Activated CD4-positive, alpha-beta T cell treated with anti-CD3 and anti-CD28 coated beads, Interleukin-2, amount 10 ng/mL, durations not matched to agents 7 days and 5 days (primary cell): ENCODE results near the gene SOS1. TPM values are rescaled to one million over a fixed set of nuclear protein-coding genes. Genes with fewer than 3 reads are reported as not detected.
A peak's percentile ranks its signal among the peaks of the same experiment; 100 is the strongest.
"Not testable (repeated sequence)": the region's sequence is repeated elsewhere in the genome, so short reads cannot be mapped to it uniquely, and the experiment has no call there.

Experiments used
- CTCF ChIA-PET: fragments of 350-600 bp; sonication (Branson Sonifier 250); formaldehyde crosslinking; loops from one replicate; lab custom pipeline; 2021; ENCODE audit warnings: antibody characterized with exemption; lab: Charles Lee
- POLR2A ChIA-PET: fragments of 350-600 bp; sonication (Branson Sonifier 250); formaldehyde crosslinking; loops from one replicate; lab custom pipeline; 2021; ENCODE audit warnings: antibody characterized with exemption; lab: Charles Lee
- DNase-seq: peaks from one replicate; pipeline ENCODE4 v3.0.0-alpha.2; 2020
- H3K27ac Mint-ChIP-seq: one replicate; pipeline ENCODE4 v1.8.0; 2021; ENCODE audit warnings: mild to moderate bottlenecking, moderate library complexity, mixed read lengths
- H3K27me3 Mint-ChIP-seq: one replicate; pipeline ENCODE4 v1.8.0; 2021; ENCODE audit warnings: mixed read lengths
- H3K36me3 Mint-ChIP-seq: one replicate; pipeline ENCODE4 v1.8.0; 2021; ENCODE audit warnings: low read depth, mixed read lengths
- H3K4me1 Mint-ChIP-seq: one replicate; pipeline ENCODE4 v1.8.0; 2021; ENCODE audit warnings: mixed read lengths
- H3K4me3 Mint-ChIP-seq: one replicate; pipeline ENCODE4 v1.8.0; 2021; ENCODE audit warnings: mild to moderate bottlenecking, moderate library complexity, mixed read lengths
- H3K9me3 Mint-ChIP-seq: one replicate; pipeline ENCODE4 v1.8.0; 2021; ENCODE audit warnings: mixed read lengths
- total RNA-seq, 2 experiments: library from RNA; stranded (reverse); gene quantifications; one replicate each; pipeline ENCODE4 v1.2.3, GENCODE V29; 2021

SOS1 gene
- total RNA-seq, 2 experiments from 2014 or later, result 204 to 209 TPM

GRCh38 chr2:39052665-39053064, 68.2 kb downstream of the SOS1 start:
- H3K9me3 Mint-ChIP-seq, CTCF ChIA-PET, DNase-seq, POLR2A ChIA-PET, H3K4me3 Mint-ChIP-seq, H3K27me3 Mint-ChIP-seq: not testable (repeated sequence)
- H3K4me1 Mint-ChIP-seq, result peaks cover 12% of the 10 kb centered on the region
- H3K27ac Mint-ChIP-seq, result peak overlapping the region; percentile 46
- peaks cover 62% of the 10 kb centered on the region for H3K36me3 Mint-ChIP-seq

DNA sequence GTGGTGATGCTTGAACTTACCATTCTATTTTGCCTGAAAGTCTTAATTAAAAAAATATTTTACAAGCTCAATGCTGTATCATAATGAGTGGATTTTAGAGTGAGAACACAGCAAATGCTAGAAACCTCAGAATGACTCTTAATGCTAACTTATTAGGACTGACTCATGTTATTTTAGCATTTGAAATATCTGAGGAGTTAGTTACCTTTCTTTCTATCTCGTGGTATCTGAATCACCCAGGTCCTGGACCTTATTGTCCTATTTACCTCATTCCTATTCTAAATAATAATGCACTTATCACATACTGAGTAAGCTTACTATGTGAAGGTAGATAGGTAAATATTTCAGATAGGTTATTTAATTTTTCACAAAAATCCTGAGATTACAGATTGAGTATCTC, 70.7 kb downstream of the SOS1 start:
- ChIA-PET POLR2A (no interaction called here), CTCF (no interaction called here)
- peaks cover 8% of the 10 kb centered on the region for H3K4me1 Mint-ChIP-seq
- no peak overlapping the region for H3K27ac Mint-ChIP-seq
- DNase-seq, result no peak
- no peaks in the 10 kb centered on the region for H3K27me3 Mint-ChIP-seq
- H3K9me3 Mint-ChIP-seq, result no peaks in the 10 kb centered on the region
- H3K36me3 Mint-ChIP-seq, result peaks cover 61% of the 10 kb centered on the region
- no peak overlapping the region for H3K4me3 Mint-ChIP-seq

DNA sequence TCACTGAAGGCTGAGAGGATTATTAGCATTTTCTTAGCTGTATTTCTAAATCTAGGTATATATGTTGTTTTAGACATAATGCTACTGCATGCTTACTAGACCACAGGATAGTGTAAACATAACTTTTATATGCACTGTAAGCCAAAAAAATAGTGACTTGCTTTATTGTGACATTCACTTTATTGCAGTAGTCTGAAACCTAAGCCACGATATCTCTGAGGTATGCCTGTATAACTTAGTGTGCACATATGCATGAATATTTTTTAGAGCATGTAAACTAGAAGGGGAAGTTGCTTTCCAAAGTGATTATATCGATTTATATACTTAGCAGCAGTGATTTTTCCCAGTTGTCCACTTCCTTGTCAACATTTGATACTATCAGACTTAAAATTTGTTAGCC, 81.8 kb downstream of the SOS1 start:
- no peaks in the 10 kb centered on the region for H3K27me3 Mint-ChIP-seq
- peaks cover 65% of the 10 kb centered on the region for H3K36me3 Mint-ChIP-seq
- ChIA-PET CTCF (interaction anchor here (1.0 kb wide), 1 partner anchor 50 kb away, joined by 3 read pairs; no protein-coding TSS in a partner anchor), POLR2A (no interaction called here)
- DNase-seq, result no peak
- H3K4me1 Mint-ChIP-seq, result peaks cover under 1% of the 10 kb centered on the region
- no peak overlapping the region for H3K4me3 Mint-ChIP-seq
- no peak overlapping the region for H3K27ac Mint-ChIP-seq
- H3K9me3 Mint-ChIP-seq, result no peaks in the 10 kb centered on the region

- H3K36me3 Mint-ChIP-seq, result peaks cover 60% of the 10 kb centered on the region
- no peak for DNase-seq
- H3K27me3 Mint-ChIP-seq, result no peaks in the 10 kb centered on the region
- no peaks in the 10 kb centered on the region for H3K9me3 Mint-ChIP-seq
- no peak overlapping the region for H3K4me3 Mint-ChIP-seq
- no peak overlapping the region for H3K27ac Mint-ChIP-seq
- peaks cover 2% of the 10 kb centered on the region for H3K4me1 Mint-ChIP-seq
- CTCF ChIA-PET, result interaction anchor here (0.6 kb wide), 1 partner anchor 121 kb away, joined by 3 read pairs; no protein-coding TSS in a partner anchor
- POLR2A ChIA-PET, result no interaction called here
Observed at GRCh38 chr2:39033980-39034379, 86.9 kb downstream of the SOS1 start.

GRCh38 chr2:39027421-39027820, 93.4 kb downstream of the SOS1 start:
- Mint-ChIP-seq H3K9me3 (no peaks in the 10 kb centered on the region), H3K4me3 (no peak overlapping the region), H3K27ac (no peak overlapping the region), H3K36me3 (peaks cover 33% of the 10 kb centered on the region), H3K27me3 (no peaks in the 10 kb centered on the region), H3K4me1 (no peaks in the 10 kb centered on the region)
- ChIA-PET CTCF (interaction anchor here (1.0 kb wide), 1 partner anchor 8 kb away, joined by 4 read pairs; no protein-coding TSS in a partner anchor), POLR2A (no interaction called here)
- DNase-seq, result no peak

DNA sequence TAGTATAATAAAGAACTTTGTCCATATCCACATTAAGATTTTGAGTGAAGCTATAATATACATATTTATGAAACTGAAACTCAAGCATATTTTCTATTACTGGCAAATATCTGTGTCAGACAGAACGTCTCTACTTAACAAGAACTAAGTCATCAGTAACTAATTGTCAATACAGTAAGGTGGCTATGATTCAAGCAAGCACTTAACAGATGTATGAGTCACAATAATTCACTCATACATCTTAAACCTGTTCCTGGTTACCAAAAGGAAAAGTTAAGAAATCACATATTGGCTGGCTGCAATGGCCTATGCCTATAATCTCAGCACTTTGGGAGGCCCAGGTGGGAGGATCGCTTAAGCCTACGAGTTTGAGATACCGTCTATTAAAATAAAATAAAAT, 96.0 kb downstream of the SOS1 start:
- H3K4me3 Mint-ChIP-seq, result no peak overlapping the region
- no peaks in the 10 kb centered on the region for H3K4me1 Mint-ChIP-seq
- H3K36me3 Mint-ChIP-seq, result peaks cover 27% of the 10 kb centered on the region
- H3K27me3 Mint-ChIP-seq, result no peaks in the 10 kb centered on the region
- CTCF ChIA-PET, result interaction anchor here (0.6 to 1.1 kb wide), 3 partner anchors 16 to 523 kb away, joined by 3 to 6 read pairs (median 3); no protein-coding TSS in a partner anchor
- no peak overlapping the region for H3K27ac Mint-ChIP-seq
- POLR2A ChIA-PET, result interaction anchor here (0.6 kb wide), 1 partner anchor 9 kb away, joined by 3 read pairs; no protein-coding TSS in a partner anchor
- no peaks in the 10 kb centered on the region for H3K9me3 Mint-ChIP-seq
- DNase-seq, result no peak

GRCh38 chr2:39023649-39024048, 97.2 kb downstream of the SOS1 start:
- ChIA-PET POLR2A (no interaction called here), CTCF (no interaction called here)
- Mint-ChIP-seq H3K9me3 (no peaks in the 10 kb centered on the region), H3K4me3 (no peak overlapping the region), H3K36me3 (peaks cover 33% of the 10 kb centered on the region), H3K4me1 (no peaks in the 10 kb centered on the region), H3K27ac (no peak overlapping the region), H3K27me3 (no peaks in the 10 kb centered on the region)
- DNase-seq, result no peak

- Mint-ChIP-seq H3K9me3 (no peaks in the 10 kb centered on the region), H3K27me3 (no peaks in the 10 kb centered on the region), H3K4me3 (no peak overlapping the region), H3K27ac (no peak overlapping the region), H3K4me1 (no peaks in the 10 kb centered on the region), H3K36me3 (peaks cover 32% of the 10 kb centered on the region)
- CTCF ChIA-PET, result no interaction called here
- POLR2A ChIA-PET, result no interaction called here
- no peak for DNase-seq
Observed at GRCh38 chr2:39022642-39023235, 98.1 kb downstream of the SOS1 start.

DNA sequence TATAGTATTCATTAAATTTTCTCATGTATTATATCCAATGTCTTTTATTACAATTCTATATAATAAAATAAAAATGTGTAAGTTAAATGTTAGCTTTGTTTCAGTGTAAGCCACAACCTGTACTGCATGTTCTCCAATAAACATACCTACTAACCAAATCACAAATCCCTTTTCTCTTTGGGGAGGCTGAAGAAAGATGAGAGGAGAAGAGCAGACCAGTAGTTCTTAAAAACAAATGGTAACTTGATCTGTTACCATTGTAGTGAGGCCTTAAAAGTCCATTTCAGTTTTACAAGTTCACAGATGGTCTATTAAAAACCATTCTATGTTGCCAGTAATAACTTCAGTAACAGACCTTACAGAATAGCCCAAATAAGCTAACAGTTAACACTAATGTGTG, 100.5 kb downstream of the SOS1 start:
- no peaks in the 10 kb centered on the region for H3K9me3 Mint-ChIP-seq
- no peaks in the 10 kb centered on the region for H3K27me3 Mint-ChIP-seq
- DNase-seq, result no peak
- H3K4me1 Mint-ChIP-seq, result no peaks in the 10 kb centered on the region
- ChIA-PET CTCF (interaction anchor here (1.4 kb wide), 3 partner anchors 9 to 42 kb away, joined by 3 to 5 read pairs (median 4); no protein-coding TSS in a partner anchor), POLR2A (interaction anchor here (0.6 kb wide), 1 partner anchor 78 kb away, joined by 3 read pairs; no protein-coding TSS in a partner anchor)
- H3K36me3 Mint-ChIP-seq, result peaks cover 30% of the 10 kb centered on the region
- H3K27ac Mint-ChIP-seq, result no peak overlapping the region
- no peak overlapping the region for H3K4me3 Mint-ChIP-seq

- DNase-seq, result no peak
- peaks cover 35% of the 10 kb centered on the region for H3K36me3 Mint-ChIP-seq
- no peaks in the 10 kb centered on the region for H3K9me3 Mint-ChIP-seq
- H3K4me3 Mint-ChIP-seq, result no peak overlapping the region
- ChIA-PET CTCF (interaction anchor here (0.9 kb wide), 1 partner anchor 9 kb away, joined by 4 read pairs; no protein-coding TSS in a partner anchor), POLR2A (no interaction called here)
- no peak overlapping the region for H3K27ac Mint-ChIP-seq
- no peaks in the 10 kb centered on the region for H3K4me1 Mint-ChIP-seq
- H3K27me3 Mint-ChIP-seq, result no peaks in the 10 kb centered on the region
Observed at GRCh38 chr2:39018638-39019037, 102.2 kb downstream of the SOS1 start.

GRCh38 chr2:39017334-39017733, 103.5 kb downstream of the SOS1 start:
- Mint-ChIP-seq H3K27ac (no peak overlapping the region), H3K27me3 (no peaks in the 10 kb centered on the region), H3K4me3 (no peak overlapping the region), H3K36me3 (peaks cover 34% of the 10 kb centered on the region), H3K4me1 (no peaks in the 10 kb centered on the region), H3K9me3 (no peaks in the 10 kb centered on the region)
- DNase-seq, result no peak
- CTCF ChIA-PET, result no interaction called here
- POLR2A ChIA-PET, result interaction anchor here (0.6 kb wide), 1 partner anchor 429 kb away, joined by 3 read pairs; no protein-coding TSS in a partner anchor

DNA sequence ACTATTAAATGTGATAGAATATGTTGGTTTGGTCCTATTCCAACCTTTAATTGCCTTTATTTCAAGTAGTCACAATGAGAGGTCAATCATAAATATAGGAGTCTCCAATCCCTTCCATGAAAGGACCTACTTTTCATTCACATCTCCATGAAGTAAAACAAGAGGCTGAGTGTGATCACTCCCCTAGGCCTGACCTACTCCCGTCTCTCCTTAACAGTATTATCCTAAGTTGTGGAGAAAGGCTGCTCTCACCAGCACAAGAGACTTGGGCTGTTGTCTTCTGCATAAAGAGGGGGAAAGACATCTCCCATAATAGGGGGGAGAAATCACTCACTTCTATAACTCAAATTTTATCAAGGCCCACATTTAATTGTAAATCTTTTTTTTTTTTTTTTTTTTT, 105.4 kb downstream of the SOS1 start:
- Mint-ChIP-seq H3K36me3 (peaks cover 44% of the 10 kb centered on the region), H3K27ac (no peak overlapping the region), H3K27me3 (no peaks in the 10 kb centered on the region), H3K4me3 (no peak overlapping the region), H3K9me3 (no peaks in the 10 kb centered on the region), H3K4me1 (no peaks in the 10 kb centered on the region)
- CTCF ChIA-PET, result no interaction called here
- POLR2A ChIA-PET, result no interaction called here
- DNase-seq, result no peak

GRCh38 chr2:39013871-39014270, 107.0 kb downstream of the SOS1 start:
- Mint-ChIP-seq H3K27ac (no peak overlapping the region), H3K27me3 (no peaks in the 10 kb centered on the region), H3K4me3 (no peak overlapping the region), H3K9me3 (no peaks in the 10 kb centered on the region), H3K4me1 (peaks cover 2% of the 10 kb centered on the region), H3K36me3 (peaks cover 44% of the 10 kb centered on the region)
- ChIA-PET POLR2A (no interaction called here), CTCF (no interaction called here)
- no peak for DNase-seq
